Stimulated activated CD8-positive, alpha-beta memory T cell treated with anti-CD3 and anti-CD28 coated beads, Interleukin-15, amount 100 ng/mL, for 48 hours (primary cell): ENCODE data around the gene CNR1.
"Not testable (repeated sequence)": the region's sequence is repeated elsewhere in the genome, so short reads cannot be mapped to it uniquely, and the experiment has no call there.

Experiments used
- DNase-seq, 2 donors: peaks; one replicate each; pipeline ENCODE4 v3.0.0-alpha.2; 2020; ENCODE audit warnings: low read depth in 2 of 2

The CNR1 gene

DNA sequence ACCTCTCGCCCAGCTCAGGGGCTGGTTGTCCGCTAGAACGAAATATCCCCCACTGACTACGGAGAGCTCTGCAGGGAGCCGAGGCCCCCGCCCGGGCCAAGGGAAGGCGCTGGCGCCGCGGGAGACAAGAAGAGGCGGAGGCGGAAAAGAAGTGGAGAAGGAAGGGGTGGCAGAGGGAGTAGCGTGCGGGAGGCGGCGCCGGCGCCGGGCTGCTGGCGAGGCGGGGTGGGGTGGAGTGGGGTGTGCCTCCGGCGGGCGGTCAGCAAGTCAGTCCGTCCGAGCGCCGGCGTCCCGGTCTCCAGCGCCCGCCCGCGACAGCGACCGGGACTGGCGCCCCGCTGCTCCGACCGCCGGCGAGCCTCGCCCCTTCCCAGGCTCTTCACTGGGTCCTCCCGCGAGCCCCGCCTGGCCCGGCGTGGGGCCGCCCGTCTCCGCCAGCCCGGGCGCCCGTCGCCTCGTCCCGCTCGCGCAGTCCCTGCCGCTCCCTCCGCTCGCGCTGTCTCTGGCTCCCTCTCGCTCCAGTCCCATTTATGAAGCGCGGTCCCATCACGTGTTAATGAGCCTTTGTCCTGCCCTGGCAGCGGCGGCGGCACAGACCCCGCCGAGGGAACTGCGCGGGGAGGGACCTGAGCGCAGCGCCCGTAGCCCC, at the start of gene CNR1:
CNR1 (minus strand) TSS at position 504 of the 649 bp plus-strand sequence. CDS start 21,073 bp downstream, outside the sequence.
- DNase-seq: no peak

DNA sequence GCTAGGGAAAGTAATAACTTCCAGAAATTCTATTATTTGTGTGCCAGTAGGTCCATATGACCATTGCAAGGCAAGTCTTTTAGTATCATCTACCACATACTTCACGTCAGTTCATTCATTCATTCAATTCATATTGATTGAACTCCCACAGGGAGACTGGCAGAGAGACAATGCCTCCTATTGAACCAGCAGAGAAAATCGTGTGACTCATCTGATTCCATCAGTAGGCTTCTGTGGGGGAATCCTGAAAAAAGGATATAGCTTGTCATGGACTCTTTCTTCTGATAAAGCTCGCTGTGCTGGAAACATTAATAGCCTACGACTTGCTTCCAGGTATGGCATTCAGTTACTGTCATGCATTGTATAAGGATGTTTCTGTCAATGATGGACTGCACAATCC, 45.3 kb upstream of the CNR1 start:
- DNase-seq: no peak

DNA sequence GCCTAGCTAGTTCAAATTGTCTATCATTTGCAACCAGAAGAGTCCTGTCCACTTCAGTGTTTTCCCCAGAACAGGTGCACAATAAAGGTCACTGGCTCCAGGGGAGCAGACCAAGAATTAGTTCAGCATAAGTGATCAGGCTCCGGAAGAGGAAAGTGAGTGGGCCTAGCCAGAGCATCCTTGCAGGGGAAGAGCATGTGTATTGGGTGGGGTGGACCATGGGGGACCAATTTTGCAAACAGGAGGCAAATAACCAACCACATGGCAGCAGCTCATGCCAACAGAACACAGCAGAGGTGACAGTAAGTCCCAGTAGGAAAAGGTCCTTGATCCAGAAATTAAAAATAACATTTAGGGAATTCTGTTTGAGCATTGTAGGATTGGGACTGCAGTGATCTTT, 43.2 kb upstream of the CNR1 start:
- DNase-seq: no peak

DNA sequence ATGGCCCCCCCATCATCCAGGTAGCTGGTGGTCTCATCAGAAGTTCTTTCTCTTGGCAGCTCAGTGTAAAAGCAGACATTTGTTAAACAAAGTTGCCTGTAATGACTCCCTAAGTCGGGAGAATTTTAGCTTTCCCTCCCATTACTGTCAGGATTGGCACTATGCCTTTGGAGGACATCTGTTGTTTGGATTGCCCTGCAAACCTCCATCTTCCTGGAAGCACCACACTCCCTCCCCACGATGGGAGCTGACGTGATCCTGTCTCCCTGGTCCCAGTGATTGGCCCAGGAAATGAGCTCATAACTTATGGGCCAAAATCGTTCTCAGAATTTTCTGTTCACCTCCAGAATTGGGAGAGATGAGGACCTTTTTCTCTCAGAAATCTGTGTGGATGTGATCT, 42.6 kb upstream of the CNR1 start:
- DNase-seq: no peak

DNA sequence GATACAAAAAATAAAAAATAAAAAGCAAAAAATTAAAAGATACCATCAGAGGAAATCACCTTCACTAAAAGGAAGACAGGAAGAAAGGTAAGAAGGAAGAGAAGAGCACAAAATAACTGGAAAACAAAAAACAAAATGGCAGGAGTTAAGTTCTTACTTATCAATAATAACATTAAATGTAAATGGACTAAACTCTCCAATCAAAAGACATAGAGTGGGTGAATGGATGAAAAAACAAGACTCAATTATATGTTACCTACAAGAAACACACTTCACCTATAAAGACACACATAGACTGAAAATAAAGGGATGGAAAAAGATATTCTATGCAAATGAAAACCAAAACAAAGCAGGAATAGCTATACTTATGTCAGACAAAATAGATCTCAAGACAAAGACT, 35.6 kb upstream of the CNR1 start:
- DNase-seq: not testable (repeated sequence)

DNA sequence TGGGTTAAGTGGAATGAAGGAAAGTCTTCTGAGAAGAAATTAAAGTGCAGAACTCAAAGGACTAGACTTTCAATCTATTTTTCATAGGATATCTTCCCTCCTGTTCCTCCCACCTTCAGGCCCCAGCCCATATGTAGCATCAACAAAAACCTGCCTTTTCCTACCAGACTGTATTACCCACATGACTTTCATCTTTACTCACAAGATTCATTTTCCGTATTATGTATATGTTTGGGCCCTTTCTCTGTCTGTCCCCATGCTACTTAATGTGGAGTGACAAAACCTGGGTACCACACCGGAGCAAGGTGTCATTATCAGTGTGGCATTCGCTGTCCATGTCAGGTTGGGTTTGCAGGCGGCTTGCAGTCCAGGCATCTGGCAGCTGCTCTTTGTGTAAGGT, 18.8 kb upstream of the CNR1 start:
- DNase-seq: no peak

DNA sequence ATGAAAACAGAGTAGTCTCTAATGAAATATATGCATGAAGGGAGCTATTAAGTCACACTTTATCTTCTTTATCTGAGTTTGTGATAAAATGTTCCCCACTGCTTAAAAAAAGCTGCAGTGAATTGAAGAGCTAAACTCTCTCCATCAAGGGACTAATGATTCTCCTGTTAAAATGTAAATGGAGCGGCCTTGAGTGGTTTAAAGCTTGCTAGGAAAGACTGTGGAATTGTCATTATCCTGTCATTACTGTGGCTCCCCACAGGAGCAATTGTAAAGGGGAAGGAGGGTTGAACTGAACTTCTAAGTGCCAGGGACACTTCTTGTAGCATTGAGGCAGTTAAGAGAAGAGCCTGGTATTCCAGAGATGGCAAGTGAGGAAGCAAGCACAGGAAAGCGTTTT, 17.3 kb upstream of the CNR1 start:
- no peak for DNase-seq

DNA sequence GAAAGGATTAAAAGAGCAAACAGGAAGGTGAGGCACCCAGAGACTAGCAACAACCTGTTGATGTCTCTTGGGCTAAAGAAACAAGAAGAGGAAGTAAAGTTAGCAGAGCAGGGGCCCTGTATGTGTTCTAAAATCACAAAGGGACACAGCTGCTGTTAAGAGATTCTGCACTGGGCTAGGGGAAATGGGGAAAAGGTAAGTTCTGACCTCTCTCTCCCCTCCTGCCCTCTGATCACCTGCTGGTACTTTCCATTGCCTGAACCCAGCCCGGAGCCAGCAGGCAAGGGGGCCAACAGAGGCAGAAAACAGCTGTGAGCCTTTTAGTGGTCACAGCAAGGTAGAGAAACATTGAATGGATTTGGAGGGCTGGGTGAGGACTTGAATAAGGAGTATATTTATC, 13.5 kb upstream of the CNR1 start:
- DNase-seq: no peak

DNA sequence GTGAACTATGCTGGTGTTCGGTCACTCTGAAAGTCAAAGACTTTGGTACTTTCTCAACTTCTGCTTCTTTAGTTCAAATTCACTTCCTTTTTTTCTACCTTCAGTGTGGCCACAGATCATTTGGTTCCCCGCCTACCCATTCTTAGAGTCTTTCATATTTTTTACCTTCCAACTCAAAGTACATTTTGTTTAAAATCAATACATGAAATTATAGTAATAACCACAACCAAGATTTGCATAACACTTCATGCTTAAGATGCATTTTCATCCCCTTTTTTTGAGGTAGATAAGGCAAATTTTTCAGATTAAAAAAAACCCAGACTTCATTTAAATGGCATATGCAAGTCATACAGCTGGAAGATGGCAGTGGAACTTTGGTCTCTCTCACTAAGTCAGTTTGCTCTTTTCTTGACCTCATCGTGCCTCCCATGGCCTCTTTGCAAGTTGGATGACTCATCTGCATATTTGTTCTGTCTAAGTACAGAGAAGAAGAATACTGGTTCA, 11.9 kb upstream of the CNR1 start:
- DNase-seq: no peak

DNA sequence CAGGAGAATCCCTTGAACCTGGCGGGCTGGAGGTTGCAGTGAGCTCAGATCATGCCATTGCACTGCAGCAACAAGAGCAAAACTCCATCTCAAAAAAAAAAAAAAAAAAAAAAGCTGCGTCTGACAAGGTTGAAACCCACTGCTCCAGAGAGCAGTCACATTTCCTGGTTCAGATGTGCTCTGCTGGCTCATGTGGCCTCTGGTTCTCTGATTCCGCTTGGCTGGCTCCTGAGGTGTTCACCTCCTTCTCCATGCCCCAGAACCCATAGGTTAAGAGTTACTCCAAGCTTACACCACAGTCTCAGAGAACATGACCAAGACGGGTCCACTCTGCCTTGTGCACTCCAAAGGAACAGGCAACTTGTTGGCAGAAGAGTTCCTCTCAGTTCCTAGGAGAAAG, 8.8 kb upstream of the CNR1 start:
- no peak for DNase-seq

DNA sequence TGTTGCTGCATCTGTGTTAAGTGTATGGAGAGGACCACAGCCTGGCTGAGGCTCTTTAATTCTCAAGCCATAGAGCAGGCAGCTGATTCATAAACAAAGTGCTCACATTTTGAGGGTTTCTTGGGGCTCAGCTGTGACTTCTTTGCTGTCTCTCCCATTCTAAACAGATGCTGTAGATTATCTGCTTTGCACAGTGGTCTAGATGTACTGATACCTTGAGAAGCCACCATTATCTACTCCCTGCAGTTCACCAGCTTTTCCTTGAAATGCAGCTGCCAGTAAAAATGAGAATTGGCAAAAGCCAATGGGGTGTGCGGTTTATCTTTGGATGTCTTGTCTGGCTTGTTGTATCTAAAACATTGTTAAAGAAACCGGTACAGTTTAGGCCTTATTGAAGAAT, 5.2 kb upstream of the CNR1 start:
- no peak for DNase-seq

DNA sequence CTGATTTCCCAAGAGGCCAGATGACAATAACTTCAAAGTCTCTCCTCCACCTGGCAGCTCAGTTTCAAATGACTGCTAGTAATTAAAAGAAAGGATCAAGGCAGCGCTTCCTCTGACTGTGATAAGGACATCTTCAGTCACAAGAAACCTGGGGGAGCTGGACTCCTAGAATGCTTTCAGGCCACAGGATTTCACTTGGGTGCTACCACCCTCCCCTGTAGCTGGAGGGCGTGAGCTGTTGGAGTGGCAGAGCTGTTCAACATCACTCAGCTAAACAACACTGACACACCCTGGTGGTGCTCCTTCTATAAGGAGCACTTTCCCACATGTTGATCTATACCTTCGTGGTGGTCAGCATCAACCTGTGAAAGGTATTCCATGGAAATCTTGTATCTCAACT, 2.2 kb upstream of the CNR1 start:
- no peak for DNase-seq

DNA sequence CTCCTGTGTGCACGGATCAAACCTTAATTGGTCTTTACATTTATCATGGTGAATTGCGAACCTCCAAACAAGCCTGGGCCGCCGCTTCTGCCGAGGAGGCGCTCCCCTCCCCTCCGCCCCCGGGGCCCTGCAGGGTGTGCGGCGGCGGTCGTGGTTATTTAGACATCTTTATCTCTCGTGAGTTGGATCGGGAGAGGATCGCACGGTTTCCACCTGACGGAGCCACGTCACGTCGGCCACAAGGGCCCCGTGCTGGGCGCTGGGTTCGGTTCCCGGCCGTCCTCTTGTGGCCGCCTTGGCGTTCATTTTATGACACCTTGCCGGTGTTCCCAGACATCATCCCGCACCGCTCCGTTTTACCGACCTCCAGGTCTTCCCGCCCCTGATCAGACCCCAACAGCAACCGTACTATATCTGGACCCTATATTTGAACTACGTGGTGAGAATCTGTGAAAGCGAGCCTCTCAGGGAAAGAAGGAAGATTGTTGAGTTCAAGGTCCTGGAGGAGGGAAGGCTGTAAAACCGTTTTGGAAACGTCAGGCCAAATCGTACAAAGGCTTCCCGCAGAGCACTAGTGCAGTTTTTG, 1.3 kb upstream of the CNR1 start:
- DNase-seq: no peak

DNA sequence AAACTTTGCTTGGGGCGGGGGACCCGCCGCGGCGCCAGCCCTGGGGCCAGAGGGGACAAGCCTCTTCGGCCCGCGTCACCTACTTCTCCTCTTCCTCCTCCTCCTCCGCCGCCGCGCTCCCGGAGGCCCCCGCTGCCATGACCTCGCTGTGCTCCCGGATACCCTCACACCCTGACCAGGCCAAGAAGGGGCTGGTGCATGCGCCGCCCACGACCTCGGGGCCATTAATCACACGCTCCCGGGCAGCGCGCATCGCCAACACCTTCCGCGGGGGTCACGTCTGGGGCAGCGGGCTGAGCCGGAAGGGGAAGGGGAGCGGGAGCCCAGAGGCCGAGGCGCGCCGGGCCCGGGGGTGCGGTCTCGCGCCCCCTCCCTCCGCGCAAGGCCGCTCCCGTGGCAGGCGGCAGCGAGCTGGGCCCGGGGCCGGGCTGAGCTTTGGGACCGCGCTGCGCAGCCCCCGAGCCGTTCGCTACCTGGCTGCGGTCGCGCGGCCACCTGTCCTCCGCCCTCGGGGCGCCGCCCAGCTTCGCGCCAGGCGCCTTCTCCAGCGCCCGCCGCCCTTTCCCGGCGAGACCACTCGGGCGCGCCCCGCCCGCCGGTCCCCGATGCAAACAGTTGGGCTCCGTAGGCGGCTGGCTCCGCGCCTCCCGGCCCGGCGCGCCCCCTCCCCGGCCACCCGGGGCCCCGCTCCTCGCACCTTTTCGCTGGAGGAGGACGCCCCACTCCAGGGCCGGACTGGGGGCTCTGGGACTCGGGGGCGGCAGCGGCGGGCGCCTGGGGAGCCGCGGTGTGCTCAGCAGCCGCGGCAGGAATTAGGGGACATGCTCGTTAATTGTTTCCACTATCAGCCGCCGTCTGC, 575 bp upstream of the CNR1 start:
- DNase-seq: no peak

DNA sequence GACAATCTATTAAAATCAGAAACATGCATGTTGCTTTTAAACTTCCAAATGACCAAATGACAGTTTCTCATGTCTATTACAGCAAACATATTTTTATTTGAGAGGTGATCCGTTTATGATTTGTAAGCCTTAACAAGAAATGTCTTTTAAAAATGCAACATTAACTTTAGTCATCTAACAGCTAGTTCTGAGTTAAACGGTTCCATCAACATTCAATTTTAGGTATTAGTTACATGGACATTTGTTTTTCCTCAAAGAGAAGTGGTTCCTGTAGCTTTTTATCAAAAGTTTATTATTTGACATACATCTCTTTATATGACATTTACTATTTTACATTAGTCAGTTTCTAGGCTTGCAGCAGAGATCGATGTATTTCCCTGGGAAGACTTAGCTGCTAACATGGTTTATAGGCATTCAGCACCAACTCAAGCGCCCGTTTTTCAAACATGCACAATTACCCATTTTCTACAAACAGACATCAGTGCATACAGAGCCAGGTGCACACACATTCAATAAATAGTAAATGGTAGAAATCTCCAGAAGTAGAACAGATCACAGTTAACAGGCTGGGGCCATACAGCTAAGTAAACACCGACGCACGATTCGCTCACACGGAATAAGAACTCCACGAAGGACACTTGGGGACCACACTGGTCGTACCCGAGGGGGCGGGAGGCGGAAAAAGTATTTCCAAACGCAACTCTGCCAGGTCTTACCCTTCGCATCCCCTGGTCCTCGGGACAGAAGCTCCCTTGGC, 882 bp downstream of the CNR1 start:
- no peak for DNase-seq

DNA sequence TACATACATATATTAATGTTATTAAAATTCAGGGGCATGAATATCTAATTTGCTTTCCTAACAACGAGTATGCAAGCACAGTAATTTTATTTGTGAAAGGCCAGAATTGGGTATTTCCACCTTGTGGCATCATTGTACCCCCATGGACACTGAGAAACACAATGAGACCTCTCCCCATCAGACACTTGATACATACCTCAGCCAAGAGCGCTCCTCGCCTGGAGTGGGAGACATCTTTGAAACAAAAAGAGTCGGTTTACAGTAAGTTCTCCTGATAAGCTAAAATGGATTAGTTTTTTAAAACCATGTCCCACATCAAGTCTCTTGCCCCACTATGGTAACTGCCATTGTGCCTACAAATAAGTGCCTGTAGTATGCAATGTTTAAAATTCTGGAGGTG, 2.1 kb downstream of the CNR1 start:
- DNase-seq: no peak

DNA sequence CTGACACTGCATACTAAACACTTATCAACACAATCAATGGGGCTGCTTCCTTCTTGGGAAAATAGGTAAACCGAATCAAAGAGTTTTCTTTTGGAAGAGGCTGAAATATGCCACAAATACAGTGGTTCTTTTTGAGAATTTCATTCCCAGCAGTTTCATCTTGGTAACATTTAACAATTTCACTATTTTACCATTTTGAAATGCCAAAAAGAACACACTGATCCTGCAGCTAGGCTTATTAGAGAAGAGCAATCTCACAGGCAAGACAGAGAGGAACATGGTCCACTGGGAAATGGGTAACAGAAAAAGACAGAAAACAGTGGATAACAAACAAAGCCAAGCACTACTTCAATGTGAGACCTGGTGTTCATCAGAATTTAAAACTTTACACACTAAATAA, 2.5 kb downstream of the CNR1 start:
- DNase-seq: no peak

DNA sequence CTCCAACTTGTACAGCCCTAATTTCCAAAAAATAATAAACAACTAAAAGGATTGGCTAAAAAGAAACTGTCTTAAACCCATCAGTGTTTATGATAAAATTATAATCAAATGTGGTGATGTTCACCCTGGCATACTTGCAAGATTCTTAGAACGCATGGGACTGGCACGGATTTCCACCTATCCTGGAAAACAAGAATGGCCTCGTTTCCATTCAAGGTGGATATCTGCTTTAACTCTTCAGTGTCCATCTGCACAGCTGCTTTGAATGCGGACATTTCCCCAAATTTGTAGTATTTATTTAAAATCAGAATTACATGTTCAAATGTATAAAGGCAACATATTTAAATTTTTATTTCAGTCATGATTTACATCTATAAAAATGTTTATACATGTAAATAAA, 4.2 kb downstream of the CNR1 start:
- no peak for DNase-seq

DNA sequence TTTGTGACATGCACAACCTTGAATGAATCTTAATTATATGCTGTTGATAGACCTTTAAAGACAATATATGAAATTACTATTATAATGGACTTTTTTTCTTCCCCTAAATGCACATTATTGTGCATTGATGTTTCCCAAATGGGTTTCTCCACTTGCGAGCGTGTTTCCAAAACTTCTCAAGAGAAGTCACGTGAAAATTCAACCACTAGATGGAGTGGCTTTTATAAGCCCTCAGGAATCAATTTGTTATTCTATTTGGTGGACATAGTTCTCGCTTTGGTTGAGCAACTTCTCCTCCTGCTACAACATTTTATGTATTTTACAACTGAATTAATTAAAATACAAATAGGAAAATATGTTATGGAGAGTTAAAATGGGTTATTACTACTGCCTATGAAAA, 9.0 kb downstream of the CNR1 start:
- no peak for DNase-seq

DNA sequence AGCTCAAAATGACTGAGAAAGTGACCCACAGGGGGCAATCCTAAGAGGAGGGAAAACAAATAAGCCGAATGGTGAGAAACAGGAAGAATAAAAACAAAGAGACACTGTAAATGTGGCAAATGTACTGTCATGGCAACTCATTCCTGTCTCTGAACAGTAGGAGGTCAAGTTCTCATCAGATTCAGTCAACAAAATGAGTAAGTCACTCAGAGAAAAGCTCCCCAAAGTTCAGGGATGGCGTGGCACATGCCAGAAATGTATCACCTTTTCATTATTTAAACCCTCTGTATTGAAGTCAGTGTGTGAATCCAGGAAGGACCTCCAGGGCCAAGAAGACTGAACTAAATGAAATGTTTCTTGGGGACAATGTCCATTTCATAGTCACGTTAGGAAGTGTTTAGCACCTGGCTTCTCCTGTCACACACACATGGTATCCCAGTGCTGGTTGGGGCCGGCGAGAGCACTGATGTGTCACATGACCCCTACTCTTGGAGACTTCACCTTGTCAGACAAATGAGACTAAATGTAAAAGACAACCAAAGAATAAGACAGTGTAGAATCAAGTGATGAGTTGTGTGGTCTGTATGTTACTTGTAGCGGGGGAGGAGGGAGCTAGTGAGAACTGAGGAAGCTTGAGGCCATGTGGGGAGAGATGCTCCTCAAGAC, 20.7 kb downstream of the CNR1 start:
- no peak for DNase-seq

DNA sequence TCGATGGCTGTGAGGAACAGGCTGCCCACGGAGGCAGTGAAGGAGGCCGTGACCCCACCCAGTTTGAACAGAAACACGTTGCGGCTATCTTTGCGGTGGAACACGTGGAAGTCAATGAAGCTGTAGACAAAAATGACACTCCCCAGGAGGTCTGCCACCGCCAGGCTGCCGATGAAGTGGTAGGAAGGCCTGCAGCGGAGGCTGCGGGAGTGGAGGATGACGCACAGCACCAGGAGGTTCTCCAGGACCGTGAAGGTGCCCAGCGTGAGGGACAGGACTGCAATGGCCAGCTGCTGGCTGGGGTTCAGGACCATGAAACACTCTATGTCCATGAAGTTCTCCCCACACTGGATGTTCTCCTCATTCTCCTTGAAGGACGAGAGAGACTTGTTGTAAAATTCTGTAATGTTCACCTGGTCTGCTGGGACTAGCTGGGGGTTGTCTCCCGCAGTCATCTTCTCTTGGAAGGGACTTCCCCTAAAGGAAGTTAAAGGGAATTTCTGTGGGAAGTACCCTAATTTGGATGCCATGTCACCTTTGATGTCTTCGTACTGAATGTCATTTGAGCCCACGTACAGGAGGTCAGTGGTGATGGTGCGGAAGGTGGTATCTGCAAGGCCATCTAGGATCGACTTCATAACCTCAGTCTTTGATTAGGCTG, 21.4 kb downstream of the CNR1 start:
- no peak for DNase-seq
